ENCODE measurements around the gene ITGA3. TPM values are rescaled to one million over a fixed set of nuclear protein-coding genes. Genes with fewer than 3 reads are reported as not detected.

The ITGA3 gene
- total and polyA plus RNA-seq, 2 of the 13 experiments (the other 11 are each of a cell fraction or from before 2014, with no cell fraction given) = 0.48 to 0.69 TPM

DNA sequence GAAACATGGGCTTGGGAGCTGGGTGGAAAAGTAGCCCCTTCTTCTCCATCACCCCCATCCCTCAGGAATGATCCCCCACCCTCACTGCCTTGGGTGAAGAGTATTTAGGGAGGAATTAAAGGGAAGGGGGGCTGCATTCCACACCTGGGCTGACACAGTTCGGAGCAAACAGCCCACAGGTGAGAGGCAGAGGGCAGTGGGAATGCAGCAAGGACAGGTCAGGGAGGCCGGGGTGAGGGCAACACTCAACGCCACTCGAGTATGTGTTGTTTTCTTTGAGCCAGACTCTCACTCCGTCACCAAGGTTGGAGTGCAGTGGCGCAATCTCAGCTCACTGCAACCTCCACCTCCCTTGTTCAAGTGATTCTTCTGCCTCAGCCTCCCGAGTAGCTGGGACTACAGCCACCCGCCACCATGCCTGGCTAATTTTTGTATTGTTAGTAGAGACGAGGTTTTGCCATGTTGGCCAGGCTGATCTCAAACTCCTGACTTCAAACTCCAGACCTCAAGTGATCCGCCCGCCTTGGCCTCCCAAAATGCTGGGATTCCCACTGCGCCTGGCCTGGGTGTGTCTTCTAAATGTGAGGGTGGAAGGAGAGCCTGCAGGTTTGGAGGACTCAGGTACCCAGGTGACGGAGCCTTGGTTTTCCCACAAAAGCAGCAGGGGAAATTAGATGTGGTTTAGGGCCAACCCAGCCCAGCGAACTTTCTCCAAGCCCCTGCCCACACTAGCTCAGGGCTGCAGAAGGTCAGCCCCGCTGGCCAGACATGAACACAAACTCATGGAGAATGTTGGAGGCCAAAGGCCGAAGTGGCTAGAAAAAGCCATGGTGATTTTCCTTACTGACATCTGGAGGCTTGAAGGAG, 21.2 kb upstream of the ITGA3 start (continued):
- TF ChIP-seq XRCC5 (optimal IDR thresholded peaks at IDR 0.05; ENCODE audit: low read length) (no peak), CEBPG (CRISPR knock-in tag; IDR thresholded peaks at IDR 0.05) (0 out of 2 replicates have a peak, but pooled peaks have one; percentile 30), CEBPB (IDR thresholded peaks at IDR 0.05; ENCODE audit: borderline replicate concordance, low read depth, low read length) (peak; percentile 48; the same call in 1 of the 2 replicates), SP4 (CRISPR knock-in tag; IDR thresholded peaks at IDR 0.05) (no peak)
- TF ChIP-seq, protein P1, sequence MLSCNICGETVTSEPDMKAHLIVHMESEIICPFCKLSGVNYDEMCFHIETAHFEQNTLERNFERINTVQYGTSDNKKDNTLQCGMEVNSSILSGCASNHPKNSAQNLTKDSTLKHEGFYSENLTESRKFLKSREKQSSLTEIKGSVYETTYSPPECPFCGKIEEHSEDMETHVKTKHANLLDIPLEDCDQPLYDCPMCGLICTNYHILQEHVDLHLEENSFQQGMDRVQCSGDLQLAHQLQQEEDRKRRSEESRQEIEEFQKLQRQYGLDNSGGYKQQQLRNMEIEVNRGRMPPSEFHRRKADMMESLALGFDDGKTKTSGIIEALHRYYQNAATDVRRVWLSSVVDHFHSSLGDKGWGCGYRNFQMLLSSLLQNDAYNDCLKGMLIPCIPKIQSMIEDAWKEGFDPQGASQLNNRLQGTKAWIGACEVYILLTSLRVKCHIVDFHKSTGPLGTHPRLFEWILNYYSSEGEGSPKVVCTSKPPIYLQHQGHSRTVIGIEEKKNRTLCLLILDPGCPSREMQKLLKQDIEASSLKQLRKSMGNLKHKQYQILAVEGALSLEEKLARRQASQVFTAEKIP (CRISPR knock-in tag; IDR thresholded peaks at IDR 0.05; ENCODE audit: borderline replicate concordance) = no peak
- TF ChIP-seq, protein P2, sequence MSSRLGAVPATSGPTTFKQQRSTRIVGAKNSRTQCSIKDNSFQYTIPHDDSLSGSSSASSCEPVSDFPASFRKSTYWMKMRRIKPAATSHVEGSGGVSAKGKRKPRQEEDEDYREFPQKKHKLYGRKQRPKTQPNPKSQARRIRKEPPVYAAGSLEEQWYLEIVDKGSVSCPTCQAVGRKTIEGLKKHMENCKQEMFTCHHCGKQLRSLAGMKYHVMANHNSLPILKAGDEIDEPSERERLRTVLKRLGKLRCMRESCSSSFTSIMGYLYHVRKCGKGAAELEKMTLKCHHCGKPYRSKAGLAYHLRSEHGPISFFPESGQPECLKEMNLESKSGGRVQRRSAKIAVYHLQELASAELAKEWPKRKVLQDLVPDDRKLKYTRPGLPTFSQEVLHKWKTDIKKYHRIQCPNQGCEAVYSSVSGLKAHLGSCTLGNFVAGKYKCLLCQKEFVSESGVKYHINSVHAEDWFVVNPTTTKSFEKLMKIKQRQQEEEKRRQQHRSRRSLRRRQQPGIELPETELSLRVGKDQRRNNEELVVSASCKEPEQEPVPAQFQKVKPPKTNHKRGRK (CRISPR knock-in tag; IDR thresholded peaks at IDR 0.05) = no peak
- TF ChIP-seq, protein P3, sequence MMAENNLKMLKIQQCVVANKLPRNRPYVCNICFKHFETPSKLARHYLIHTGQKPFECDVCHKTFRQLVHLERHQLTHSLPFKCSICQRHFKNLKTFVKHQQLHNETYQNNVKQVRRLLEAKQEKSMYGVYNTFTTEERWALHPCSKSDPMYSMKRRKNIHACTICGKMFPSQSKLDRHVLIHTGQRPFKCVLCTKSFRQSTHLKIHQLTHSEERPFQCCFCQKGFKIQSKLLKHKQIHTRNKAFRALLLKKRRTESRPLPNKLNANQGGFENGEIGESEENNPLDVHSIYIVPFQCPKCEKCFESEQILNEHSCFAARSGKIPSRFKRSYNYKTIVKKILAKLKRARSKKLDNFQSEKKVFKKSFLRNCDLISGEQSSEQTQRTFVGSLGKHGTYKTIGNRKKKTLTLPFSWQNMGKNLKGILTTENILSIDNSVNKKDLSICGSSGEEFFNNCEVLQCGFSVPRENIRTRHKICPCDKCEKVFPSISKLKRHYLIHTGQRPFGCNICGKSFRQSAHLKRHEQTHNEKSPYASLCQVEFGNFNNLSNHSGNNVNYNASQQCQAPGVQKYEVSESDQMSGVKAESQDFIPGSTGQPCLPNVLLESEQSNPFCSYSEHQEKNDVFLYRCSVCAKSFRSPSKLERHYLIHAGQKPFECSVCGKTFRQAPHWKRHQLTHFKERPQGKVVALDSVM (CRISPR knock-in tag; IDR thresholded peaks at IDR 0.05) = peak; percentile 48; the same call in 1 of the 2 replicates
